Measurements from ENCODE around the gene ORC4. TPM values are rescaled to one million over a fixed set of nuclear protein-coding genes. Genes with fewer than 3 reads are reported as not detected.

ORC4 gene
- total and polyA plus RNA-seq, 2 donors (not counting 3 experiments of a cell fraction or from before 2014, with no cell fraction given) = 25.2 to 27.0 TPM

DNA sequence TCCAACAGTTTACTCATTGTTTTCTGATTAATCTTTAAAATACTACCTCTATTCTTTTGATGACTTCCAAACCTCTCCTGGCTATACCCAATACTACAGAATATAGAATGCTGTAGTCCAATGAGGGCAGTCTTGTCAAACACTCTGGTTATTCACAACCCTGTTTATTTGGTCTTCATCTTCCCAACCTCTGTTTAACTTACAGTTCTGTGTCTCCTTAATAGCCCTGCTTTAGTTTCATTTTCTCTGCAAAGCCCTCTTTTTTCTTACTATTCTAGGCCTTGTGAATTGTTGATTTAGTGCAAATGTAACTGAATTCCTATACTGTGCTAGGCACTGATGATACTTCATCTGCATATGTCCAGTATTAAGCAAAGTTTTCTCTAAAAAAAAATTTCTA is 135.7 kb downstream of the ORC4 start:
- DNase-seq (ENCODE audit: low read depth, low spot score) = no peak
- peaks cover 3% of the 10 kb centered on the region for H3K79me2 ChIP-seq (ENCODE audit: control insufficient read depth, insufficient read depth, low read length)
- H3K4me2 ChIP-seq (ENCODE audit: insufficient read depth, low read length) = no peak overlapping the region
- dilution Hi-C loops (cut with MboI; ENCODE audit: extremely low pct_ligation_motif_present, low sequenced_read_pairs) (no loop called here), intact Hi-C loops (cut with micrococcal nuclease) (no loop called here)
- no peak overlapping the region for H3K9ac ChIP-seq (replicated peaks; ENCODE audit: extremely low read depth, insufficient read depth, low read length)
- H2AFZ ChIP-seq (ENCODE audit: low read depth, low read length) = no peak overlapping the region
- CTCF ChIA-PET = no interaction called here
- no peaks in the 10 kb centered on the region for H4K20me1 ChIP-seq (replicated peaks; ENCODE audit: control insufficient read depth, extremely low read depth, insufficient read depth, low read length)
- H3K9me1 ChIP-seq (replicated peaks; ENCODE audit: control insufficient read depth, extremely low read depth, insufficient read depth, low read length) = no peaks in the 10 kb centered on the region
- H3K4me1 ChIP-seq (ENCODE audit: control insufficient read depth, extremely low read depth, insufficient read depth, low read length) = no peaks in the 10 kb centered on the region
- no peaks in the 10 kb centered on the region for H3K27me3 ChIP-seq (ENCODE audit: control insufficient read depth in 2 of 2, insufficient read depth in 2 of 2, low read length in 2 of 2)
- no peak overlapping the region for H3K27ac ChIP-seq (ENCODE audit: insufficient read depth, low read depth, low read length)
- no peaks in the 10 kb centered on the region for H3K36me3 ChIP-seq (ENCODE audit: control insufficient read depth in 2 of 2, extremely low read depth in 1 of 2, insufficient read depth in 2 of 2, low read length in 2 of 2)
- TF ChIP-seq, protein P1, sequence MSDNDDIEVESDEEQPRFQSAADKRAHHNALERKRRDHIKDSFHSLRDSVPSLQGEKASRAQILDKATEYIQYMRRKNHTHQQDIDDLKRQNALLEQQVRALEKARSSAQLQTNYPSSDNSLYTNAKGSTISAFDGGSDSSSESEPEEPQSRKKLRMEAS (IDR thresholded peaks at IDR 0.05; ENCODE audit: insufficient read depth, insufficient read length) = no peak
- TF ChIP-seq, protein P2, sequence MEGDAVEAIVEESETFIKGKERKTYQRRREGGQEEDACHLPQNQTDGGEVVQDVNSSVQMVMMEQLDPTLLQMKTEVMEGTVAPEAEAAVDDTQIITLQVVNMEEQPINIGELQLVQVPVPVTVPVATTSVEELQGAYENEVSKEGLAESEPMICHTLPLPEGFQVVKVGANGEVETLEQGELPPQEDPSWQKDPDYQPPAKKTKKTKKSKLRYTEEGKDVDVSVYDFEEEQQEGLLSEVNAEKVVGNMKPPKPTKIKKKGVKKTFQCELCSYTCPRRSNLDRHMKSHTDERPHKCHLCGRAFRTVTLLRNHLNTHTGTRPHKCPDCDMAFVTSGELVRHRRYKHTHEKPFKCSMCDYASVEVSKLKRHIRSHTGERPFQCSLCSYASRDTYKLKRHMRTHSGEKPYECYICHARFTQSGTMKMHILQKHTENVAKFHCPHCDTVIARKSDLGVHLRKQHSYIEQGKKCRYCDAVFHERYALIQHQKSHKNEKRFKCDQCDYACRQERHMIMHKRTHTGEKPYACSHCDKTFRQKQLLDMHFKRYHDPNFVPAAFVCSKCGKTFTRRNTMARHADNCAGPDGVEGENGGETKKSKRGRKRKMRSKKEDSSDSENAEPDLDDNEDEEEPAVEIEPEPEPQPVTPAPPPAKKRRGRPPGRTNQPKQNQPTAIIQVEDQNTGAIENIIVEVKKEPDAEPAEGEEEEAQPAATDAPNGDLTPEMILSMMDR (IDR thresholded peaks at IDR 0.05; ENCODE audit: extremely low read depth in 1 of 2, insufficient read depth in 1 of 2, low read depth in 1 of 2, low read length in 2 of 2) = no peak
- TF ChIP-seq FOS (IDR thresholded peaks at IDR 0.05; ENCODE audit: borderline replicate concordance, insufficient read depth, low read length) = no peak
- no peak for TF ChIP-seq MYC (IDR thresholded peaks at IDR 0.05; ENCODE audit: low read depth, low read length)
- no peak for TF ChIP-seq EZH2 (IDR thresholded peaks at IDR 0.05; ENCODE audit: borderline replicate concordance, low read depth, low read length, severe bottlenecking)
- no peak for TF ChIP-seq POLR2AphosphoS5 (IDR thresholded peaks at IDR 0.05; ENCODE audit: insufficient read depth, low read depth, low read length)
- TF ChIP-seq POLR2A (IDR thresholded peaks at IDR 0.05; ENCODE audit: low read depth, low read length) = no peak
- TF ChIP-seq GATA2 (IDR thresholded peaks at IDR 0.05; ENCODE audit: insufficient read depth, insufficient read length, low read depth, low read length) = no peak
- no peak overlapping the region for H3K4me3 ChIP-seq (replicated peaks in 1 of 3; ENCODE audit: insufficient read depth in 1 of 3, low read depth in 1 of 3, low read length in 3 of 3)
- BruUV-seq (replicated peaks) = no TSS peak
- FAIRE-seq = no peak
- no peaks in the 10 kb centered on the region for H3K9me3 ChIP-seq (replicated peaks; ENCODE audit: control insufficient read depth, insufficient read depth, low read length)
- POLR2A ChIA-PET = no interaction called here

Measured in endothelial cell of umbilical vein (primary cell).